ENCODE results near the gene TSPAN15. TPM values are rescaled to one million over a fixed set of nuclear protein-coding genes. Genes with fewer than 3 reads are reported as not detected.

TSPAN15 gene
- total RNA-seq (10 to 100 TPM; 20.3 to 28.7 TPM), total RNA-seq (6.5 to 10.9 reads per million in 2 donors)

GRCh38 chr10:69451209-69451783, at the start of gene TSPAN15:
Gene TSPAN15 (plus strand): TSS chr10:69451465. CDS start chr10:69451595, 130 bp downstream.
- Mint-ChIP-seq H3K4me3 (peak within 1 kb of the TSS; percentile 91), H3K4me1 (peaks cover 41% of the 10 kb centered on the region), H3K36me3 (ENCODE audit: low read depth) (peaks cover 2% of the 10 kb centered on the region), H3K27ac (peak within 1 kb of the TSS; percentile 82), H3K27me3 (no peaks in the 10 kb centered on the region)
- peak; percentile 95 for ATAC-seq
- DNase-seq, result peak; percentile 75 to 79 (median 75)
- H3K9me3 ChIP-seq (ENCODE audit: control insufficient read depth, low read length, poor library complexity, severe bottlenecking), result no peaks in the 10 kb centered on the region

GRCh38 chr10:69402386-69402785, 48.9 kb upstream of the TSPAN15 start:
- ATAC-seq (no peak), DNase-seq (no peak)
- no peaks in the 10 kb centered on the region for H3K9me3 ChIP-seq (ENCODE audit: control insufficient read depth, low read length, poor library complexity, severe bottlenecking)
- H3K36me3 Mint-ChIP-seq (ENCODE audit: low read depth), result peaks cover 4% of the 10 kb centered on the region
- H3K27ac Mint-ChIP-seq, result no peak overlapping the region
- peaks cover 15% of the 10 kb centered on the region for H3K4me1 Mint-ChIP-seq
- H3K27me3 Mint-ChIP-seq, result no peaks in the 10 kb centered on the region
- no peak overlapping the region for H3K4me3 Mint-ChIP-seq

DNA sequence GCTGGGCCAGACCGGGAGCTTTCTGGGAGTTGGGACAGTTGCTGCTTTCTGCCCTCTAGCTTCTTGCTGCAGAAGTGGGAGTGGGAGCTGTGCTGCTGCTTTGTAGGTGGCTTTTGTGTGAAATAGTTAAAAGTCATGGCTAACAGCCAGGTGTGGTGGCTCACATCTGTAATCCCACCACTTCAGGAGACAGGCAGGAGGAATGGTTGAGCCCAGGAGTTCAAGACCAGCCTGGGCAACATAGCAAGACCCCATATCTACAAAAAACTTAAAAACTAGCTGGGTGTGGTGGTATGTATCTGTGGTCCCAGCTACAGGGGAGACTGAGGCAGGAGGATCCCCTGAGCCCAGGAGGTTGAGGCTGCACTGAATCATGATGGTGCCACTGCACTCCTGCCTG, 48.2 kb upstream of the TSPAN15 start:
- ATAC-seq (no peak), DNase-seq (no peak)
- Mint-ChIP-seq H3K27me3 (no peaks in the 10 kb centered on the region), H3K4me3 (no peak overlapping the region), H3K4me1 (peaks cover 19% of the 10 kb centered on the region), H3K36me3 (ENCODE audit: low read depth) (peaks cover 4% of the 10 kb centered on the region), H3K27ac (peak overlapping the region; percentile 16)
- H3K9me3 ChIP-seq (ENCODE audit: control insufficient read depth, low read length, poor library complexity, severe bottlenecking), result no peaks in the 10 kb centered on the region

- peaks cover 20% of the 10 kb centered on the region for H3K4me1 Mint-ChIP-seq
- H3K27me3 Mint-ChIP-seq, result no peaks in the 10 kb centered on the region
- DNase-seq (no peak), ATAC-seq (no peak)
- H3K27ac Mint-ChIP-seq, result no peak overlapping the region
- H3K4me3 Mint-ChIP-seq, result no peak overlapping the region
- H3K36me3 Mint-ChIP-seq (ENCODE audit: low read depth), result peaks cover 4% of the 10 kb centered on the region
- no peaks in the 10 kb centered on the region for H3K9me3 ChIP-seq (ENCODE audit: control insufficient read depth, low read length, poor library complexity, severe bottlenecking)
Measured at GRCh38 chr10:69403519-69403918, 47.7 kb upstream of the TSPAN15 start.

DNA sequence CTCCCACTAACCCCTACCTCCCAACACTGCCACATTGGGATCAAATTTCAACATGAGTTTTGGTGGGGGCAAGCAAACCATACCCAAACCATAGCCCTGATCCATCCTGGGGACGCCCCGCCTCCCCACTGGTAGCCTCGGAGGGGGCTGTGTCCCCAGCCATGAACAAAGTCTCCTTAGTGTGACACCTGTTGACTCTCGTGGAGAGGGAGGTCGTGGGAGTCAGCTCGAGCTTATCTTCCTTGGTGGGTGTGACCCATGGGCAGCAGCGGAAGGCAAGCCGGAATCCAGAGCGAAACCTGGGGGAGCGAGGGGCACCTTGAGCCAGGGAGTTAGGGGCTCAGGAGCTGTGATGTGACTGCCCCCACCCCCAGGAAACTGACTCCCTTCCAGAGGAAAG, 46.5 kb upstream of the TSPAN15 start:
- Mint-ChIP-seq H3K4me1 (peaks cover 18% of the 10 kb centered on the region), H3K27ac (peak overlapping the region; percentile 3), H3K36me3 (ENCODE audit: low read depth) (peaks cover 4% of the 10 kb centered on the region), H3K27me3 (no peaks in the 10 kb centered on the region), H3K4me3 (no peak overlapping the region)
- no peak for ATAC-seq
- H3K9me3 ChIP-seq (ENCODE audit: control insufficient read depth, low read length, poor library complexity, severe bottlenecking), result no peaks in the 10 kb centered on the region
- DNase-seq, result no peak

DNA sequence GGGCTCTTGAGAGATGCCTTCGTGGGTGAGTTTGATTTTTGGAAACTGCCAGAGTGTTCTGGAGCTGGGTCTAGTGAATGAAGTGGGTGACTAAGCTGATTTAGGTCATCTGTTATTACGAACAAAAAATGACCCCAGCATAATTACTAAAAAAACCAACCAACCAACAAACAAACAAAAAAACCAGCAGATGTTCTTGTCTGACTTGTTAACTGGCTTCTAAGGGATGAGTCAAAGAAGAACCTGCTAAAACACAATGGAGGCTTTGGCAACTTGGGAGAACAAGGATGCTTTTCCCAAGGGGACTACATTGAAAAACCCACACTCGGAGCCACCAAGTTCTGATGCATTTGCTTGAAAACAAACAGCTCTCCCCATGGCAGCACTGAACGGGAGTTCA, 46.0 kb upstream of the TSPAN15 start:
- H3K27me3 Mint-ChIP-seq, result no peaks in the 10 kb centered on the region
- peaks cover 18% of the 10 kb centered on the region for H3K4me1 Mint-ChIP-seq
- ATAC-seq, result no peak
- peaks cover 4% of the 10 kb centered on the region for H3K36me3 Mint-ChIP-seq (ENCODE audit: low read depth)
- peak overlapping the region; percentile 32 for H3K27ac Mint-ChIP-seq
- no peak overlapping the region for H3K4me3 Mint-ChIP-seq
- DNase-seq, result no peak
- H3K9me3 ChIP-seq (ENCODE audit: control insufficient read depth, low read length, poor library complexity, severe bottlenecking), result no peaks in the 10 kb centered on the region

GRCh38 chr10:69406302-69406811, 44.9 kb upstream of the TSPAN15 start:
- DNase-seq, result no peak
- Mint-ChIP-seq H3K36me3 (ENCODE audit: low read depth) (peaks cover 1% of the 10 kb centered on the region), H3K27ac (peak overlapping the region; percentile 87), H3K4me1 (peaks cover 18% of the 10 kb centered on the region), H3K4me3 (peak overlapping the region; percentile 59), H3K27me3 (no peaks in the 10 kb centered on the region)
- no peak for ATAC-seq
- H3K9me3 ChIP-seq (ENCODE audit: control insufficient read depth, low read length, poor library complexity, severe bottlenecking), result no peaks in the 10 kb centered on the region

- Mint-ChIP-seq H3K27ac (peak overlapping the region; percentile 87), H3K27me3 (no peaks in the 10 kb centered on the region), H3K36me3 (ENCODE audit: low read depth) (no peaks in the 10 kb centered on the region), H3K4me1 (peaks cover 18% of the 10 kb centered on the region), H3K4me3 (peak overlapping the region; percentile 59)
- DNase-seq, result no peak
- ATAC-seq, result no peak
- H3K9me3 ChIP-seq (ENCODE audit: control insufficient read depth, low read length, poor library complexity, severe bottlenecking), result no peaks in the 10 kb centered on the region
Measured at GRCh38 chr10:69406816-69407580, 44.3 kb upstream of the TSPAN15 start.

- DNase-seq (no peak), ATAC-seq (no peak)
- Mint-ChIP-seq H3K4me1 (peaks cover 18% of the 10 kb centered on the region), H3K36me3 (ENCODE audit: low read depth) (no peaks in the 10 kb centered on the region), H3K4me3 (no peak overlapping the region), H3K27ac (peak overlapping the region; percentile 87), H3K27me3 (no peaks in the 10 kb centered on the region)
- H3K9me3 ChIP-seq (ENCODE audit: control insufficient read depth, low read length, poor library complexity, severe bottlenecking), result no peaks in the 10 kb centered on the region
Measured at GRCh38 chr10:69407621-69408301, 43.5 kb upstream of the TSPAN15 start.

DNA sequence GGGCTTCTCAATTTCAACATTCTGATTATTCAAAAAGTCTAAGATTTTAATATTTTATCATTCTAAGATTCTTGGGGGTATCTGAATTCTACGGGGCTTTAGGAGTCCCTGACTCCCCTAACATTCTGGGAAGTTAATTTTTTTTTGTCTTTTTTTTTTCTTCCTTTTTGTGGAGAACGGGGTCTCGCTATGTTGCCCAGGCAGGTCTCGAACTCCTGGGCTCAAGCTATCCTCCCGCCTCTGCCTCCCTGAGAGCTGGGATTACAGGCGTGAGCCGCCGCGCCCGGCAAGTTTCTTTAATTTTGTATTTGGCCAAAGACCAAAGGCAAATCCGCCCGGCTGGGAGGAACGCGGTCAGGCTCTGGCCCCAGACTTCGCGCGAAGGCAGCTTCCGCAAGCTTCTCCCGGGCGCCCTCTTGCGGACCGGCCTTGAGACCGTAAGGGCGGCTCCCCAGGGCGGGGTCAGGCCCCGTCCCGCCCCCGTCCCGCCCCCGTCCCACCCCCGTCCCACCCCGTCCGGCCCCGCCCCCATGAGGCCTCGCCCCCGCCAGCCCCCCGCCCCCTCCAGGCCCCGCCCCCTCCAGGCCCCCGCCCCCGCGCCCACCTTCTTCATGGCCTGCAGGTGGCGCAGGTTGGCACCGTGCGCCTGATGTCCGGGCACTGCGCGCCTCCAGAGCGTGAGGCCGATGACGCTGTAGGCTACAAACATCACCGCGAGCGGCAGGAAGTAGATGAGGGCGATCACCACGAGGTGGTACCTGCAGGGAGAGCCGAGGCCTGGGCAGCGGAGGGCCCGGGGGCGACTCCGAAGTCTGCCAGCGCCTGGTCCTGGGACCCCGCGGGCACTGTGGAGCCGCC, 42.7 kb upstream of the TSPAN15 start:
- Mint-ChIP-seq H3K27ac (peak overlapping the region; percentile 87), H3K4me1 (peaks cover 18% of the 10 kb centered on the region), H3K4me3 (peak overlapping the region; percentile 87), H3K36me3 (ENCODE audit: low read depth) (no peaks in the 10 kb centered on the region), H3K27me3 (no peaks in the 10 kb centered on the region)
- H3K9me3 ChIP-seq (ENCODE audit: control insufficient read depth, low read length, poor library complexity, severe bottlenecking), result no peaks in the 10 kb centered on the region
- ATAC-seq, result peak; percentile 93
- peak; percentile 84 to 90 (median 88) for DNase-seq

GRCh38 chr10:69409176-69409495, 42.1 kb upstream of the TSPAN15 start:
- ATAC-seq (no peak), DNase-seq (no peak)
- Mint-ChIP-seq H3K4me3 (peak overlapping the region; percentile 87), H3K36me3 (ENCODE audit: low read depth) (no peaks in the 10 kb centered on the region), H3K27me3 (no peaks in the 10 kb centered on the region), H3K27ac (peak overlapping the region; percentile 87), H3K4me1 (peaks cover 18% of the 10 kb centered on the region)
- no peaks in the 10 kb centered on the region for H3K9me3 ChIP-seq (ENCODE audit: control insufficient read depth, low read length, poor library complexity, severe bottlenecking)

DNA sequence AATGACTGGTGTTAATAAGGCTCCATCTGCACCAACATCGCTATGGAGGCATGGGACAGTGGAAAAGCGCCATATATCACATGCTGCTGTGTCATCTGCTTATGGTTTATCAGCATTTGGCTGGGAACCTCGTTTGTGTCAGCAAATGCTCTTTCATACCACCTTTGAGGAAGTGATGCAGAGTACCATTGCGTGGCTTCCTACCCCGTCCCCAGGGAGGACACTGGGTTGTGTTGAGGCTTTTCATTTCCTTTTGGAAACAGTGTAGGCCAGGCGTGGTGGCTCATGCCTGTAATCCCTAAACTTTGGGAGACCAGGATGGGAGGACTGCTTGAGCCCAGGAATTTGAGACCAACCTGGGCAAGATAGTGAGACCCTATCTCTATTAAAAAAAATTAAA, 41.3 kb upstream of the TSPAN15 start:
- ATAC-seq, result no peak
- no peak overlapping the region for H3K4me3 Mint-ChIP-seq
- H3K9me3 ChIP-seq (ENCODE audit: control insufficient read depth, low read length, poor library complexity, severe bottlenecking), result no peaks in the 10 kb centered on the region
- no peak for DNase-seq
- H3K36me3 Mint-ChIP-seq (ENCODE audit: low read depth), result no peaks in the 10 kb centered on the region
- no peaks in the 10 kb centered on the region for H3K27me3 Mint-ChIP-seq
- no peak overlapping the region for H3K27ac Mint-ChIP-seq
- peaks cover 15% of the 10 kb centered on the region for H3K4me1 Mint-ChIP-seq

GRCh38 chr10:69410487-69410886, 40.8 kb upstream of the TSPAN15 start:
- ATAC-seq (no peak), DNase-seq (no peak)
- Mint-ChIP-seq H3K27me3 (no peaks in the 10 kb centered on the region), H3K4me3 (no peak overlapping the region), H3K27ac (no peak overlapping the region), H3K36me3 (ENCODE audit: low read depth) (no peaks in the 10 kb centered on the region), H3K4me1 (peaks cover 15% of the 10 kb centered on the region)
- no peaks in the 10 kb centered on the region for H3K9me3 ChIP-seq (ENCODE audit: control insufficient read depth, low read length, poor library complexity, severe bottlenecking)

Measured in T-helper 17 cell (primary cell).